GM12873 (cell line): ENCODE results near the gene PKN1.

ENCODE experiments used
- CTCF ChIP-seq: IDR thresholded peaks from 2 replicates; pipeline ENCODE4 v1.5.1; 2012; ENCODE audit warnings: low read depth, mild to moderate bottlenecking, moderate library complexity, low read length, control low read depth; ENCODE audit not compliant: insufficient read depth; ENCODE audit errors: missing control alignments

Gene PKN1

DNA sequence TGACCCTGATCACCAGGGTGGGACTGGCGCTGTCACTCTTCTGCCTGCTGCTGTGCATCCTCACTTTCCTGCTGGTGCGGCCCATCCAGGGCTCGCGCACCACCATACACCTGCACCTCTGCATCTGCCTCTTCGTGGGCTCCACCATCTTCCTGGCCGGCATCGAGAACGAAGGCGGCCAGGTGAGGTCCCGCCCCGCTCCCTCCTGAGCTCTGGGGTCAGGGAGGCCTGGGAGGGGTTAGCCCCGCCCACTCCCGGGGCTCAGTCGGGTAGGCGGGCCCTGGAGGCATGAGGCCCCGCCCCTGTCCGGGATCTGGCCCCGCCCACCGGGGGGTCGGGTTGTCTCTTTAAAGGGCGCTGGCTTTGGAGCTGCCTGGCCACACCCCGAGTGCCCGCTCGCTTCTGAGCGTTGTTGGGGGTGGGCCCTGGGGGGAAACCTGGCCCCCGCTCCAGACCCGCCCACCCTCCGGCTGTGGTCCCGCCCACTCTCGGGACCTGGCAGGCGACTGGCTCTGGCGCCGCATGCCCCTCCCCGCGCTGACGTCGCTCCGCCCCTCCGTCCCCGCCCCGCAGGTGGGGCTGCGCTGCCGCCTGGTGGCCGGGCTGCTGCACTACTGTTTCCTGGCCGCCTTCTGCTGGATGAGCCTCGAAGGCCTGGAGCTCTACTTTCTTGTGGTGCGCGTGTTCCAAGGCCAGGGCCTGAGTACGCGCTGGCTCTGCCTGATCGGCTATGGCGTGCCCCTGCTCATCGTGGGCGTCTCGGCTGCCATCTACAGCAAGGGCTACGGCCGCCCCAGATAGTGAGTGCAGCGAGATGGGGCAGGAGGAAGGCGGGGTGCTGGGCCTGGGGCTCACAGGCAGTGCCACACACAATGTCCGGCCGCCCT is 27.1 kb upstream of the PKN1 start:
- peak; percentile 92 for TF ChIP-seq CTCF

DNA sequence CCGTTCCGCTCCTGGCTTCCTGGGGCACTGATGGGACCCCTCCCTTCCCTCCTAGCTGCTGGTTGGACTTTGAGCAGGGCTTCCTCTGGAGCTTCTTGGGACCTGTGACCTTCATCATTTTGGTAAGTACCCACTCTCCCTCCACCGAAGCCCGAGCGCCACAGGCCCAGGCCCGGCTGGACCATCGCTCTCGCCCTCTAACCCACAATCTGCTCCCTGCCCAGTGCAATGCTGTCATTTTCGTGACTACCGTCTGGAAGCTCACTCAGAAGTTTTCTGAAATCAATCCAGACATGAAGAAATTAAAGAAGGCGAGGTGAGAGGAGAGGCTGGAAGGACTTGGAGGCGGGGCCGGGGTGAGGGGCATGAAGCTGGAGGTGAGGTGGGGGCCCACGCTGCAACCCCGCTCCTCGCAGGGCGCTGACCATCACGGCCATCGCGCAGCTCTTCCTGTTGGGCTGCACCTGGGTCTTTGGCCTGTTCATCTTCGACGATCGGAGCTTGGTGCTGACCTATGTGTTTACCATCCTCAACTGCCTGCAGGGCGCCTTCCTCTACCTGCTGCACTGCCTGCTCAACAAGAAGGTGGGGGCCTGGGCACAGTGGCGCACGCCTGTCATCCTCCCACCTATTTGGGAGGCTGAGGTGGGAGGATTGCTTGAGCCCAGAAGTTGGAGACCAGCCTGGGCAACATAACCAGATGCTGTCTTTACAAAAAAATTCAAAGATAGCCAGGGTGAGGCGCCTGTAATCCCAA is 26.3 kb upstream of the PKN1 start:
- TF ChIP-seq CTCF = no peak

- TF ChIP-seq CTCF = no peak
Observed at GRCh38 chr19:14407605-14408484, 25.3 kb upstream of the PKN1 start.

- no peak for TF ChIP-seq CTCF
Observed at GRCh38 chr19:14408491-14409145, 24.5 kb upstream of the PKN1 start.

- no peak for TF ChIP-seq CTCF
Observed at GRCh38 chr19:14409146-14410023, 23.7 kb upstream of the PKN1 start.

- TF ChIP-seq CTCF = no peak
Observed at GRCh38 chr19:14410091-14411051, 22.7 kb upstream of the PKN1 start.
